Esophagus muscularis mucosa (tissue), 4 donors: ENCODE data around the gene CTNND1. TPM values are rescaled to one million over a fixed set of nuclear protein-coding genes. Genes with fewer than 3 reads are reported as not detected.

Experiments
- DNase-seq: peaks from one replicate; pipeline ENCODE4 v3.0.0-alpha.2; 2017; ENCODE audit errors: extremely low spot score
- H3K27ac ChIP-seq, 4 donors: fragments of 200-600 bp; sonication (generic); replicated peaks in 1 of 4; 1 replicate in 3 of 4; 2 replicates in 1 of 4; pipeline ENCODE4 v1.5.1; 2016 to 2019; ENCODE audit warnings: mild to moderate bottlenecking in 1 of 4
- H3K27me3 ChIP-seq, 4 donors: fragments of 200-600 bp; sonication (generic); one replicate each; pipeline versions ENCODE4 v1.5.1 to v1.6.0; 2016 to 2019
- H3K36me3 ChIP-seq, 4 donors: fragments of 200-600 bp; sonication (generic); one replicate each; pipeline ENCODE4 v1.5.1; 2016 to 2019
- H3K4me1 ChIP-seq, 4 donors: fragments of 200-600 bp; sonication (generic); one replicate each; pipeline ENCODE4 v1.5.1; 2016 to 2019
- H3K4me3 ChIP-seq, 4 donors: fragments of 200-600 bp; sonication (generic); 1 replicate in 2 of 4; 2 replicates in 2 of 4; pipeline ENCODE4 v1.5.1; 2016 to 2019; ENCODE audit warnings: mild to moderate bottlenecking in 4 of 4, moderate library complexity in 1 of 4
- H3K9me3 ChIP-seq, 4 donors: fragments of 200-600 bp; sonication (generic); 1 replicate in 3 of 4; 2 replicates in 1 of 4; pipeline ENCODE4 v1.5.1; 2016 to 2019
- CTCF ChIP-seq, 3 experiments: fragments of 200-600 bp in 2 of 3; fragments of 450-650 bp in 1 of 3; sonication (generic) in 2 of 3; IDR thresholded peaks; one replicate each; pipeline ENCODE4 v1.5.1; 2017 to 2019; ENCODE audit warnings: antibody characterized with exemption in 3 of 3, mild to moderate bottlenecking in 2 of 3, moderate library complexity in 1 of 3
- EP300 ChIP-seq: sonication (generic); formaldehyde crosslinking; IDR thresholded peaks from one replicate; pipeline ENCODE4 v1.6.1; 2017; ENCODE audit warnings: antibody characterized with exemption
- POLR2A ChIP-seq: fragments of 450-650 bp; IDR thresholded peaks from one replicate; pipeline ENCODE4 v1.6.1; 2017; ENCODE audit warnings: antibody characterized with exemption, moderate library complexity, mild to moderate bottlenecking, low read depth
- POLR2AphosphoS5 ChIP-seq, 2 donors: sonication (generic); formaldehyde crosslinking; IDR thresholded peaks; one replicate each; pipeline ENCODE4 v1.6.1; 2017; ENCODE audit warnings: antibody characterized with exemption in 2 of 2
- WGBS: methylation state at CpG from one replicate; pipeline ENCODE4 v1.1.5; 2018; 5-methylcytosine and 5-hydroxymethylcytosine counted together
- intact Hi-C: fragments of 100-400 bp; cut with DNase I; formaldehyde crosslinking; loops from one replicate; pipeline ENCODE4 v1.15.1; 2023
- total RNA-seq, 4 donors: library from RNA; depleted of rRNA; stranded (reverse); fragments of >200 nt; gene quantifications; one replicate each; pipeline versions ENCODE4 v1.1.0 to v1.2.1, GENCODE V29; 2016

The CTNND1 gene
- total RNA-seq, 4 donors from 2014 or later = 78.1 to 101 (median 89.5) TPM

- Histone ChIP-seq H3K9me3 (no peaks in the 10 kb centered on the region), H3K27ac (peak overlapping the region; percentile 75 to 82 (median 78)), H3K36me3 (no peaks in the 10 kb centered on the region), H3K4me1 (peaks cover 93 to 100% (median 99%) of the 10 kb centered on the region in 4 donors), H3K4me3 (peak overlapping the region; percentile 9 to 20 (median 12)), H3K27me3 (no peaks in the 10 kb centered on the region)
- no peak for TF ChIP-seq CTCF (IDR thresholded peaks at IDR 0.05)
- WGBS = 31% methylated on average over 3 of the region's 3 CpGs
- DNase-seq = no peak
- intact Hi-C loops = no loop called here
Measured at GRCh38 chr11:57776031-57776521, 14.5 kb downstream of the CTNND1 start.

GRCh38 chr11:57776577-57777210 lies 15.1 kb downstream of the CTNND1 start:
- intact Hi-C loops = no loop called here
- peak overlapping the region in 1 of 4 donors; percentile 20 for H3K4me3 ChIP-seq

GRCh38 chr11:57777969-57778317 lies 16.3 kb downstream of the CTNND1 start:
- intact Hi-C loops = no loop called here
- Histone ChIP-seq H3K27ac (peak overlapping the region; percentile 75 to 82 (median 78)), H3K4me1 (peaks cover 99 to 100% (median 100%) of the 10 kb centered on the region in 4 donors), H3K27me3 (no peaks in the 10 kb centered on the region), H3K36me3 (no peaks in the 10 kb centered on the region), H3K4me3 (peak overlapping the region; percentile 5 to 33 (median 27)), H3K9me3 (no peaks in the 10 kb centered on the region)
- DNase-seq = no peak
- TF ChIP-seq POLR2A (no peak), POLR2AphosphoS5 (IDR thresholded peaks at IDR 0.05) (no peak), EP300 (no peak), CTCF (IDR thresholded peaks at IDR 0.05) (no peak)
- WGBS = 16% methylated on average over 3 of the region's 3 CpGs

More at GRCh38 chr11:57776577-57777210, 15.1 kb downstream of the CTNND1 start:
- no peaks in the 10 kb centered on the region for H3K36me3 ChIP-seq
- H3K4me1 ChIP-seq = peaks cover 98 to 100% (median 100%) of the 10 kb centered on the region in 4 donors
- H3K27me3 ChIP-seq = no peaks in the 10 kb centered on the region
- WGBS = 24% methylated on average over 2 of the region's 2 CpGs
- H3K27ac ChIP-seq = peak overlapping the region; percentile 75 to 82 (median 78)
- no peaks in the 10 kb centered on the region for H3K9me3 ChIP-seq
- no peak for TF ChIP-seq CTCF (IDR thresholded peaks at IDR 0.05)
- no peak for TF ChIP-seq POLR2A
- no peak for TF ChIP-seq EP300
- TF ChIP-seq POLR2AphosphoS5 (IDR thresholded peaks at IDR 0.05) = no peak
- no peak for DNase-seq

GRCh38 chr11:57778318-57779037 lies 16.9 kb downstream of the CTNND1 start:
- no peaks in the 10 kb centered on the region for H3K9me3 ChIP-seq
- H3K4me1 ChIP-seq = peaks cover 98 to 100% (median 100%) of the 10 kb centered on the region in 4 donors
- TF ChIP-seq POLR2AphosphoS5 (IDR thresholded peaks at IDR 0.05) = peak; percentile 61 to 67
- TF ChIP-seq CTCF (IDR thresholded peaks at IDR 0.05) = no peak
- 0% methylated on average over 6 of the region's 6 CpGs for WGBS
- peak overlapping the region; percentile 5 to 33 (median 27) for H3K4me3 ChIP-seq
- DNase-seq = peak; percentile 96
- intact Hi-C loops = no loop called here
- no peaks in the 10 kb centered on the region for H3K36me3 ChIP-seq
- H3K27ac ChIP-seq = peak overlapping the region; percentile 75 to 82 (median 78)
- no peaks in the 10 kb centered on the region for H3K27me3 ChIP-seq
